ENCODE data around the gene SHC1.

The SHC1 gene

GRCh38 chr1:154970631-154971340, at the start of gene SHC1:
Gene SHC1, minus strand, starts transcription at chr1:154970747. Its CDS starts 221 bp downstream, at chr1:154970526.
- peak; percentile 62 to 70 for DNase-seq

GRCh38 chr1:155019377-155020245, 49.1 kb upstream of the SHC1 start:
- DNase-seq = no peak

GRCh38 chr1:155018617-155019348, 48.2 kb upstream of the SHC1 start:
- DNase-seq = no peak

GRCh38 chr1:155017946-155018316, 47.4 kb upstream of the SHC1 start:
- DNase-seq = no peak

GRCh38 chr1:155017041-155017945, 46.7 kb upstream of the SHC1 start:
- DNase-seq = peak; percentile 71 to 74

- DNase-seq = no peak
Measured at GRCh38 chr1:155016231-155016831, 45.8 kb upstream of the SHC1 start.

GRCh38 chr1:155015527-155016230, 45.1 kb upstream of the SHC1 start:
- DNase-seq = no peak

- DNase-seq = no peak
Measured at GRCh38 chr1:155014709-155015508, 44.4 kb upstream of the SHC1 start.

- DNase-seq = no peak
Measured at GRCh38 chr1:155013632-155014031, 43.1 kb upstream of the SHC1 start.

- DNase-seq = no peak
Measured at GRCh38 chr1:155012776-155013602, 42.4 kb upstream of the SHC1 start.

- peak; percentile 53 to 61 for DNase-seq
Measured at GRCh38 chr1:155012026-155012546, 41.5 kb upstream of the SHC1 start.

GRCh38 chr1:155011437-155012025, 41.0 kb upstream of the SHC1 start:
- DNase-seq = no peak

- no peak for DNase-seq
Measured at GRCh38 chr1:155011004-155011416, 40.5 kb upstream of the SHC1 start.

GRCh38 chr1:155010211-155010918, 39.8 kb upstream of the SHC1 start:
- no peak for DNase-seq

- DNase-seq = no peak
Measured at GRCh38 chr1:155009742-155010141, 39.2 kb upstream of the SHC1 start.

GRCh38 chr1:155009221-155009711, 38.7 kb upstream of the SHC1 start:
- no peak for DNase-seq

GRCh38 chr1:155008015-155008941, 37.7 kb upstream of the SHC1 start:
- DNase-seq = no peak
